HEK293 (cell line): Measurements from ENCODE around the gene NPAS2.
A peak's percentile ranks its signal among the peaks of the same experiment; 100 is the strongest.

Experiments used
- CTCF ChIA-PET: fragments of 350-600 bp; formaldehyde crosslinking; extraction: SDS; loops from one replicate; lab custom pipeline; 2021; ENCODE audit warnings: antibody characterized with exemption; lab: Yijun Ruan, JAX
- POLR2A ChIA-PET: fragments of 300-600 bp; formaldehyde crosslinking; extraction: SDS; loops from one replicate; lab custom pipeline; 2020; ENCODE audit warnings: antibody characterized with exemption, inconsistent platforms; lab: Yijun Ruan, JAX
- H3K27ac ChIP-seq: fragments of 200-500 bp; sonication (Bioruptor generic); 2 replicates; pipeline ENCODE4 v1.5.1; 2014; ENCODE audit warnings: low read depth, low read length, control low read depth, inconsistent platforms; ENCODE audit errors: extremely low read depth
- H3K36me3 ChIP-seq, 2 experiments: fragments of 200-500 bp in 1 of 2; sonication (Bioruptor generic) in 1 of 2; 1 replicate in 1 of 2; 2 replicates in 1 of 2; pipeline ENCODE4 v1.5.1; 2014 to 2017; ENCODE audit warnings: inconsistent platforms in 2 of 2, low read length in 2 of 2; ENCODE audit not compliant: control insufficient read depth in 2 of 2, insufficient read depth in 1 of 2
- H3K4me1 ChIP-seq: fragments of 200-500 bp; sonication (Bioruptor generic); 2 replicates; pipeline ENCODE4 v1.5.1; 2014; ENCODE audit warnings: mild to moderate bottlenecking, low read length, inconsistent platforms; ENCODE audit not compliant: control insufficient read depth, insufficient read depth
- H3K4me3 ChIP-seq: 2 replicates; pipeline ENCODE4 v1.5.1; 2011; ENCODE audit warnings: low read depth, mild to moderate bottlenecking, control low read depth, low read length, moderate library complexity
- H3K9me3 ChIP-seq: fragments of 200-500 bp; sonication (Bioruptor generic); 2 replicates; pipeline ENCODE4 v1.5.1; 2014; ENCODE audit warnings: low read depth, low read length, inconsistent platforms; ENCODE audit not compliant: control insufficient read depth, insufficient read depth
- ELK4 ChIP-seq: IDR thresholded peaks from 2 replicates; pipeline ENCODE4 v1.6.1; 2011; ENCODE audit warnings: mild to moderate bottlenecking, low read depth, low read length, borderline replicate concordance
- HOXC10 ChIP-seq: sonication (generic); formaldehyde crosslinking; IDR thresholded peaks from 2 replicates; pipeline ENCODE4 v1.8.1; 2023; ENCODE audit warnings: mild to moderate bottlenecking, missing genetic modification reagents
- OVOL3 ChIP-seq: fragments of 450-650 bp; formaldehyde crosslinking; IDR thresholded peaks from 2 replicates; pipeline ENCODE4 v1.5.1; 2016; ENCODE audit warnings: missing biosample characterization, missing genetic modification characterization
- TRIM28 ChIP-seq: IDR thresholded peaks from 2 replicates; pipeline ENCODE4 v1.6.1; 2011; ENCODE audit warnings: low read length, control low read depth, borderline replicate concordance
- YY2 ChIP-seq: fragments of 450-650 bp; formaldehyde crosslinking; IDR thresholded peaks from 2 replicates; pipeline ENCODE4 v1.5.1; 2016; ENCODE audit warnings: missing biosample characterization, missing genetic modification characterization
- ZBTB1 ChIP-seq: fragments of 450-650 bp; formaldehyde crosslinking; IDR thresholded peaks from 2 replicates; pipeline ENCODE4 v1.5.1; 2016; ENCODE audit warnings: missing biosample characterization, missing genetic modification characterization
- ZBTB7A ChIP-seq: fragments of 450-650 bp; formaldehyde crosslinking; IDR thresholded peaks from 2 replicates; pipeline ENCODE4 v1.5.1; 2016; ENCODE audit warnings: low read depth, missing biosample characterization, missing genetic modification characterization
- ZBTB8A ChIP-seq: fragments of 450-650 bp; formaldehyde crosslinking; IDR thresholded peaks from 2 replicates; pipeline ENCODE4 v1.5.1; 2016; ENCODE audit warnings: missing biosample characterization, missing genetic modification characterization
- ZFP37 ChIP-seq: fragments of 450-650 bp; formaldehyde crosslinking; IDR thresholded peaks from 2 replicates; pipeline ENCODE4 v1.5.1; 2016; ENCODE audit warnings: missing biosample characterization, missing genetic modification characterization
- ZIC2 ChIP-seq: fragments of 450-650 bp; formaldehyde crosslinking; IDR thresholded peaks from 2 replicates; pipeline ENCODE4 v1.5.1; 2016; ENCODE audit warnings: missing biosample characterization, missing genetic modification characterization
- ZNF280C ChIP-seq: fragments of 450-650 bp; formaldehyde crosslinking; IDR thresholded peaks from 2 replicates; pipeline ENCODE4 v1.5.1; 2016; ENCODE audit warnings: missing biosample characterization, missing genetic modification characterization
- ZNF335 ChIP-seq: fragments of 450-650 bp; formaldehyde crosslinking; conservative IDR thresholded peaks from 2 replicates; pipeline ENCODE4 v1.5.1; 2016; ENCODE audit warnings: missing biosample characterization, missing genetic modification characterization
- ZNF501 ChIP-seq: fragments of 450-650 bp; formaldehyde crosslinking; IDR thresholded peaks from 2 replicates; pipeline ENCODE4 v1.5.1; 2016; ENCODE audit warnings: missing biosample characterization, missing genetic modification characterization
- ZNF629 ChIP-seq: fragments of 450-650 bp; formaldehyde crosslinking; IDR thresholded peaks from 2 replicates; pipeline ENCODE4 v1.5.1; 2017; ENCODE audit warnings: missing biosample characterization, missing genetic modification characterization
- ZNF692 ChIP-seq: fragments of 450-650 bp; formaldehyde crosslinking; IDR thresholded peaks from 2 replicates; pipeline ENCODE4 v1.5.1; 2016; ENCODE audit warnings: missing biosample characterization, missing genetic modification characterization
- ZSCAN16 ChIP-seq: fragments of 450-650 bp; formaldehyde crosslinking; IDR thresholded peaks from 2 replicates; pipeline ENCODE4 v1.5.1; 2016; ENCODE audit warnings: missing biosample characterization, missing genetic modification characterization
- ZXDB ChIP-seq: fragments of 450-650 bp; formaldehyde crosslinking; IDR thresholded peaks from 2 replicates; pipeline ENCODE4 v1.5.1; 2016; ENCODE audit warnings: missing biosample characterization, missing genetic modification characterization
- TF ChIP-seq, protein P1 (sequence below): fragments of 450-650 bp; formaldehyde crosslinking; IDR thresholded peaks from 2 replicates; pipeline ENCODE4 v1.5.1; 2016; ENCODE audit warnings: missing biosample characterization, missing genetic modification characterization
- TF ChIP-seq, protein P2 (sequence below): fragments of 450-650 bp; formaldehyde crosslinking; IDR thresholded peaks from 2 replicates; pipeline ENCODE4 v1.5.1; 2016; ENCODE audit warnings: missing biosample characterization, missing genetic modification characterization

Gene NPAS2

DNA sequence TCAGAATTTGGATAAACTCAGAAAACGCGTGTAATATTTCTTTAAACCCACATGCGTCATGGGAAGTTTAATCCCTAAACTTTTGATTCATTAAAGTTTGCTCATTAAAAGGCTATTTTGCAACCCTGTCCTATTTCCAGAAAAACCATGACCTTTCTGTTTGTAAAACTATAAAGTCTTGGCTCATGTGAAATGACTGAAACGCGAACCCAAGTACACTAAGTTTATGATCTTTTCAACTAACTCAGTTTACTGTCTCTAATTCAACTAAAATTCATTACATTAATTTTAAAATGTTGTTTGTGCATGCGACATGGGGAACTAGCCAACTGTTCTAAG is 178.3 kb downstream of the NPAS2 start:
- CTCF ChIA-PET: interaction anchor here (0.7 to 0.8 kb wide), 2 partner anchors 391 to 397 kb away, joined by 3 read pairs; no protein-coding TSS in a partner anchor
- POLR2A ChIA-PET: no interaction called here

GRCh38 chr2:100999995-101000394 is 180.1 kb downstream of the NPAS2 start:
- no peaks in the 10 kb centered on the region for H3K9me3 ChIP-seq
- TF ChIP-seq ZNF280C (tag by site-specific recombination): no peak
- no peak for TF ChIP-seq ZXDB (tag by site-specific recombination)
- no peak for TF ChIP-seq ZFP37
- no peak overlapping the region for H3K27ac ChIP-seq
- H3K36me3 ChIP-seq: peaks cover 11 to 28% of the 10 kb centered on the region in 2 experiments
- CTCF ChIA-PET: interaction anchor here (0.6 kb wide), 2 partner anchors 14 to 116 kb away, joined by 3 to 6 read pairs; no protein-coding TSS in a partner anchor
- POLR2A ChIA-PET: no interaction called here
- no peaks in the 10 kb centered on the region for H3K4me1 ChIP-seq
- no peak overlapping the region for H3K4me3 ChIP-seq

More for the DNA sequence above, 178.3 kb downstream of the NPAS2 start:
- no peak overlapping the region for H3K4me3 ChIP-seq
- H3K9me3 ChIP-seq: no peaks in the 10 kb centered on the region
- H3K36me3 ChIP-seq: peaks cover 0 to 17% of the 10 kb centered on the region in 2 experiments; a peak in 2 of 3 replicates
- no peaks in the 10 kb centered on the region for H3K4me1 ChIP-seq
- TF ChIP-seq, protein P1, sequence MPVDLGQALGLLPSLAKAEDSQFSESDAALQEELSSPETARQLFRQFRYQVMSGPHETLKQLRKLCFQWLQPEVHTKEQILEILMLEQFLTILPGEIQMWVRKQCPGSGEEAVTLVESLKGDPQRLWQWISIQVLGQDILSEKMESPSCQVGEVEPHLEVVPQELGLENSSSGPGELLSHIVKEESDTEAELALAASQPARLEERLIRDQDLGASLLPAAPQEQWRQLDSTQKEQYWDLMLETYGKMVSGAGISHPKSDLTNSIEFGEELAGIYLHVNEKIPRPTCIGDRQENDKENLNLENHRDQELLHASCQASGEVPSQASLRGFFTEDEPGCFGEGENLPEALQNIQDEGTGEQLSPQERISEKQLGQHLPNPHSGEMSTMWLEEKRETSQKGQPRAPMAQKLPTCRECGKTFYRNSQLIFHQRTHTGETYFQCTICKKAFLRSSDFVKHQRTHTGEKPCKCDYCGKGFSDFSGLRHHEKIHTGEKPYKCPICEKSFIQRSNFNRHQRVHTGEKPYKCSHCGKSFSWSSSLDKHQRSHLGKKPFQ (tag by site-specific recombination): no peak
- no peak for TF ChIP-seq ZNF501 (tag by site-specific recombination)
- no peak for TF ChIP-seq TRIM28
- no peak for TF ChIP-seq ZBTB7A (tag by site-specific recombination)
- TF ChIP-seq, all 188 proteins: peak for 0
- no peak overlapping the region for H3K27ac ChIP-seq

DNA sequence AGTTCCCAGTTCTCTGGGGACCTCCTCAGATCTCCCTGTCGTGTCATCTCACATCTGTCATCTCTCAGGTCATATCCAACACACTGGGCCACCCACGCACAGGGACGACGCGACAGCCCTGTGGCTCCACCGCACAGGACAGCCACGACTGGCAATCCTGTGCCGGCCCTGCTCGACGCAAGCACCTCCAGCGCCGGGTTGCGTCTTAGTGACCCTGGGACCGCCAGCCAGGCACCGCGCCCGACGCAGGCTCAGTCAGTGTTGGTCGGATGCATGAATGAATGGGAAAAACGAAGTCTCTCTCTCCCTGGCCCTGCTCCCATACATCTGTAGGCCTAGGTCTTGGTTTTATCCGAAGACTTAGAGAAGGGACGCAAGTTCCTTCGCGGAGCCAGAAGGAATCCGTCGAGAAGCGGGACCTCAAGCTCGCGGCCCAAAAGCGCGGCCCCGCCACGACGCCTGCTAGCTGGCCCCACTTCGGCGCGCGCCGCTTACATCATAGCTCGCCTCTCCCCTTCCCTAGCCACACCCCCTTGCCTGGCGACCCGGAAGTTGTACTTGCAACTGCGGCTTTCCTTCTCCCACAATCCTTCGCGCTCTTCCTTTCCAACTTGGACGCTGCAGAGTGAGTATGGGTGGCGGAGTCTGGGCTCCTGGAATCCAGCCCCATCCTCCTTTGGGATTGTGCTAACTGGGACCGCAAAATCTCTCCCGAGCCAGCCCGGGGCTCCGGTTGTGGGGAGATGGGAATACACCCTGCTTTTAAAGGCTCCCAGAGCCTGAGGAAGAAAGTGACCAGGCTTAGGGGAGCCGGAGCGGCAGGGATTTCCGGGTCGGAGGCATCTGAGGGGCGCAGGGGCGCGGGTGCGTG is 182.0 kb downstream of the NPAS2 start, which contains the start of gene RPL31:
RPL31 (plus strand) TSS at position 599 of the 871 bp plus-strand sequence. CDS start 413 bp downstream, outside the sequence.
- Histone ChIP-seq H3K27ac (peak within 1 kb of the TSS; percentile 98), H3K4me1 (no peaks in the 10 kb centered on the region), H3K9me3 (no peaks in the 10 kb centered on the region), H3K36me3 (peaks cover 27 to 45% of the 10 kb centered on the region in 2 experiments), H3K4me3 (peak within 1 kb of the TSS; percentile 93)
- POLR2A ChIA-PET: interaction anchor here (0.5 to 2.0 kb wide), 20 partner anchors 8 to 439 kb away, joined by 3 to 12 read pairs (median 4); partner anchors contain the start of genes PDCL3 and RNF149
- CTCF ChIA-PET: interaction anchor here (0.6 to 1.9 kb wide), 3 partner anchors 10 to 392 kb away, joined by 3 to 6 read pairs (median 3); no protein-coding TSS in a partner anchor
- TF ChIP-seq HOXC10 (CRISPR knock-in tag) (0 out of 2 replicates have a peak, but pooled peaks have one; percentile 78), OVOL3 (0 out of 2 replicates have a peak, but pooled peaks have one; percentile 17), ZIC2 (no peak), ZNF629 (tag by site-specific recombination) (peak; percentile 95), ZBTB1 (tag by site-specific recombination) (no peak), ELK4 (no peak), ZNF335 (tag by site-specific recombination) (peak; percentile 55), ZSCAN16 (no peak), ZNF692 (tag by site-specific recombination) (peak; percentile 100), YY2 (tag by site-specific recombination) (no peak), ZBTB8A (tag by site-specific recombination) (peak; percentile 64)
- TF ChIP-seq, protein P2, sequence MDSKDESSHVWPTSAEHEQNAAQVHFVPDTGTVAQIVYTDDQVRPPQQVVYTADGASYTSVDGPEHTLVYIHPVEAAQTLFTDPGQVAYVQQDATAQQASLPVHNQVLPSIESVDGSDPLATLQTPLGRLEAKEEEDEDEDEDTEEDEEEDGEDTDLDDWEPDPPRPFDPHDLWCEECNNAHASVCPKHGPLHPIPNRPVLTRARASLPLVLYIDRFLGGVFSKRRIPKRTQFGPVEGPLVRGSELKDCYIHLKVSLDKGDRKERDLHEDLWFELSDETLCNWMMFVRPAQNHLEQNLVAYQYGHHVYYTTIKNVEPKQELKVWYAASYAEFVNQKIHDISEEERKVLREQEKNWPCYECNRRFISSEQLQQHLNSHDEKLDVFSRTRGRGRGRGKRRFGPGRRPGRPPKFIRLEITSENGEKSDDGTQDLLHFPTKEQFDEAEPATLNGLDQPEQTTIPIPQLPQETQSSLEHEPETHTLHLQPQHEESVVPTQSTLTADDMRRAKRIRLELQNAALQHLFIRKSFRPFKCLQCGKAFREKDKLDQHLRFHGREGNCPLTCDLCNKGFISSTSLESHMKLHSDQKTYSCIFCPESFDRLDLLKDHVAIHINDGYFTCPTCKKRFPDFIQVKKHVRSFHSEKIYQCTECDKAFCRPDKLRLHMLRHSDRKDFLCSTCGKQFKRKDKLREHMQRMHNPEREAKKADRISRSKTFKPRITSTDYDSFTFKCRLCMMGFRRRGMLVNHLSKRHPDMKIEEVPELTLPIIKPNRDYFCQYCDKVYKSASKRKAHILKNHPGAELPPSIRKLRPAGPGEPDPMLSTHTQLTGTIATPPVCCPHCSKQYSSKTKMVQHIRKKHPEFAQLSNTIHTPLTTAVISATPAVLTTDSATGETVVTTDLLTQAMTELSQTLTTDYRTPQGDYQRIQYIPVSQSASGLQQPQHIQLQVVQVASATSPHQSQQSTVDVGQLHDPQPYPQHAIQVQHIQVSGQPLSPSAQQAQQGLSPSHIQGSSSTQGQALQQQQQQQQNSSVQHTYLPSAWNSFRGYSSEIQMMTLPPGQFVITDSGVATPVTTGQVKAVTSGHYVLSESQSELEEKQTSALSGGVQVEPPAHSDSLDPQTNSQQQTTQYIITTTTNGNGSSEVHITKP (tag by site-specific recombination): 0 out of 2 replicates have a peak, but pooled peaks have one; percentile 17
